ENCODE data around the gene FAXDC2. TPM values are rescaled to one million over a fixed set of nuclear protein-coding genes. Genes with fewer than 3 reads are reported as not detected.

Gene FAXDC2
- total and polyA plus RNA-seq, 9 of the 15 experiments (the other 6 are each of a cell fraction or from before 2014, with no cell fraction given) = 2.4 to 30.0 (median 9.9) TPM

DNA sequence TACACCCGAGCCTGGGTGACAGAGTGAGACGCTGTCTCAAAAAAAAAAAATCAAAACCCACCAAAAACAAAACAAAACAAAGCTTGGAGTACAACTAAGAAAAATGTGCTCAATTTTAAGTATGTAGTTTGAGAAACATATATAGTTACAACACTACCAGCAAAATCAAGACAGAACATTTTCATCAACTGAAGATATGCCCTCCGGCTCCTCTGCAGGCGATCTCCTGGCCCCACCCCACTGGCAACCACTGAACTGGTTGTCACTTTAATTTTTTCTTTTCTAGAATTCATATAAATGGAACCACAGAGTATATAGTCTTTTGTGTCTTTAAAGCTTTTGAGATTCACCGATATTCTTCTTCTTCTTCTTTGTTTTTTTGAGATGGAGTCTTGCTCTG lies 43.0 kb upstream of the FAXDC2 start (continued):
- no peak for TF ChIP-seq MED1 (CRISPR knock-in tag; IDR thresholded peaks at IDR 0.05; ENCODE audit: borderline replicate concordance)

GRCh38 chr5:154892369-154892771 lies 42.0 kb upstream of the FAXDC2 start:
- Histone ChIP-seq H3K9me1 (ENCODE audit: control insufficient read depth, insufficient read depth, low read length) (no peaks in the 10 kb centered on the region), H3K27me3 (ENCODE audit: control insufficient read depth in 2 of 2, insufficient read depth in 2 of 2, low read length in 2 of 2) (no peaks in the 10 kb centered on the region), H3K4me2 (ENCODE audit: insufficient read depth, low read length) (no peak overlapping the region), H3K4me3 (no peak overlapping the region), H3K36me3 (ENCODE audit: control insufficient read depth, insufficient read depth, low read length) (peaks cover 92% of the 10 kb centered on the region), H3K79me2 (ENCODE audit: control insufficient read depth, insufficient read depth, low read length) (no peaks in the 10 kb centered on the region), H4K20me1 (replicated peaks; ENCODE audit: control insufficient read depth, insufficient read depth, low read length) (no peaks in the 10 kb centered on the region), H3K4me1 (replicated peaks in 1 of 2; ENCODE audit: control insufficient read depth in 2 of 2, insufficient read depth in 2 of 2, low read length in 2 of 2) (no peaks in the 10 kb centered on the region), H3K9ac (ENCODE audit: insufficient read depth in 1 of 2, low read depth in 2 of 2, low read length in 2 of 2) (no peak overlapping the region), H2AFZ (ENCODE audit: low read depth, low read length) (no peak overlapping the region), H3K27ac (ENCODE audit: extremely low read depth, low read depth, low read length) (no peak overlapping the region), H3K9me3 (replicated peaks; ENCODE audit: control insufficient read depth, insufficient read depth, low read depth, low read length) (peaks cover 4% of the 10 kb centered on the region)
- no TSS peak for BruUV-seq (replicated peaks)
- DNase-seq (ENCODE audit: extremely low read depth in 1 of 4, low spot score in 3 of 4) (no peak), ATAC-seq (no peak), FAIRE-seq (no peak)
- intact Hi-C loops (cut with micrococcal nuclease) = no loop called here
- POLR2A ChIA-PET = interaction anchor here (0.6 to 1.4 kb wide), 2 partner anchors 12 to 29 kb away, joined by 3 read pairs; no protein-coding TSS in a partner anchor
- CTCF ChIA-PET (ENCODE audit: low intra/inter-chr PET ratio) = no interaction called here
- in situ Hi-C loops (cut with MboI) = no loop called here
- WGBS (ENCODE audit: insufficient coverage, low coverage, missing lambda C conversion rate) = 92% methylated on average over 13 of the region's 13 CpGs
- TF ChIP-seq BRD9 (IDR thresholded peaks at IDR 0.05; ENCODE audit: low read depth, partially characterized antibody) (no peak), EP300 (IDR thresholded peaks at IDR 0.05; ENCODE audit: low read length) (no peak), ZNF584 (CRISPR knock-in tag; IDR thresholded peaks at IDR 0.05; ENCODE audit: low read depth) (no peak), CBFA2T3 (IDR thresholded peaks at IDR 0.05) (no peak), ZNF589 (CRISPR knock-in tag; IDR thresholded peaks at IDR 0.05; ENCODE audit: low read depth) (no peak), ZBTB11 (CRISPR knock-in tag; IDR thresholded peaks at IDR 0.05) (no peak), NR2C2 (CRISPR knock-in tag; IDR thresholded peaks at IDR 0.05) (no peak), NR2C2 (tag; IDR thresholded peaks at IDR 0.05) (no peak), ELK3 (CRISPR knock-in tag; IDR thresholded peaks at IDR 0.05) (no peak), ARID3A (IDR thresholded peaks at IDR 0.05; ENCODE audit: borderline replicate concordance, low read depth, low read length) (no peak), STAT5B (CRISPR knock-in tag; IDR thresholded peaks at IDR 0.05) (no peak)
- TF ChIP-seq, protein P1, sequence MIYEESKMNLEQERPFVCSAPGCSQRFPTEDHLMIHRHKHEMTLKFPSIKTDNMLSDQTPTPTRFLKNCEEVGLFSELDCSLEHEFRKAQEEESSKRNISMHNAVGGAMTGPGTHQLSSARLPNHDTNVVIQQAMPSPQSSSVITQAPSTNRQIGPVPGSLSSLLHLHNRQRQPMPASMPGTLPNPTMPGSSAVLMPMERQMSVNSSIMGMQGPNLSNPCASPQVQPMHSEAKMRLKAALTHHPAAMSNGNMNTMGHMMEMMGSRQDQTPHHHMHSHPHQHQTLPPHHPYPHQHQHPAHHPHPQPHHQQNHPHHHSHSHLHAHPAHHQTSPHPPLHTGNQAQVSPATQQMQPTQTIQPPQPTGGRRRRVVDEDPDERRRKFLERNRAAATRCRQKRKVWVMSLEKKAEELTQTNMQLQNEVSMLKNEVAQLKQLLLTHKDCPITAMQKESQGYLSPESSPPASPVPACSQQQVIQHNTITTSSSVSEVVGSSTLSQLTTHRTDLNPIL (CRISPR knock-in tag; IDR thresholded peaks at IDR 0.05) = no peak

Measured in K562 (cell line).